HepG2 (cell line): ENCODE results near the gene FPR3. TPM values are rescaled to one million over a fixed set of nuclear protein-coding genes. Genes with fewer than 3 reads are reported as not detected.
A peak's percentile ranks its signal among the peaks of the same experiment; 100 is the strongest.

Experiments
- ATAC-seq: fragments of 200-7000 bp; cut with Tn5 transposase; 3 replicates; pipeline ENCODE4 v1.9.1; 2020; ENCODE audit warnings: mild to moderate bottlenecking, moderate library complexity
- BruUV-seq: library from RNA; stranded (reverse); fragments of 400-500 nt; replicated peaks from 2 replicates; lab custom pipeline; 2021; lab: Mats Ljungman, UMichigan
- CTCF ChIA-PET: fragments of 300-600 bp; formaldehyde crosslinking; extraction: SDS; loops from one replicate; lab custom pipeline; 2021; ENCODE audit warnings: low total read pairs, inconsistent platforms, low intra/inter-chr PET ratio; lab: Yijun Ruan, JAX
- POLR2A ChIA-PET: fragments of 350-600 bp; sonication (Branson Sonifier 250); formaldehyde crosslinking; loops from one replicate; lab custom pipeline; 2020; ENCODE audit warnings: antibody characterized with exemption, inconsistent platforms; lab: Yijun Ruan, JAX
- DNase-seq: peaks from one replicate; pipeline ENCODE4 v3.0.0-alpha.2; 2015; ENCODE audit warnings: low spot score
- FAIRE-seq: peaks from 3 replicates; lab custom pipeline; 2011; peaks lifted over from hg19 to GRCh38; lab: Jason Lieb, UNC
- H2AFZ ChIP-seq: one replicate; pipeline ENCODE4 v1.6.1; 2011; ENCODE audit warnings: low read length, inconsistent platforms
- H3K27ac ChIP-seq: fragments of 300-600 bp; 3 replicates; pipeline ENCODE4 v1.8.0; 2011; ENCODE audit warnings: mixed run types, mild to moderate bottlenecking, mixed read lengths, low read length, inconsistent platforms; ENCODE audit not compliant: insufficient read depth; ENCODE audit errors: extremely low read length
- H3K27me3 ChIP-seq, 2 experiments: fragments of 200-600 bp in 1 of 2; 2 replicates in 1 of 2; 3 replicates in 1 of 2; pipeline versions ENCODE4 v1.6.0 to v1.8.0; 2011; ENCODE audit warnings: low read length in 2 of 2, mild to moderate bottlenecking in 2 of 2, moderate library complexity in 2 of 2, inconsistent platforms in 1 of 2; ENCODE audit not compliant: insufficient read depth in 2 of 2, control insufficient read depth in 1 of 2
- H3K36me3 ChIP-seq, 2 experiments: fragments of 200-600 bp in 1 of 2; replicated peaks in 1 of 2; 2 replicates in 1 of 2; 3 replicates in 1 of 2; pipeline versions ENCODE4 v1.5.1 to v1.8.0; 2011; ENCODE audit warnings: low read length in 2 of 2, inconsistent platforms in 1 of 2; ENCODE audit not compliant: insufficient read depth in 2 of 2, control insufficient read depth in 1 of 2
- H3K4me1 ChIP-seq: 2 replicates; pipeline ENCODE4 v1.5.1; 2012; ENCODE audit warnings: low read length, inconsistent platforms; ENCODE audit not compliant: insufficient read depth
- H3K4me2 ChIP-seq: 2 replicates; pipeline ENCODE4 v1.6.0; 2011; ENCODE audit warnings: low read depth, low read length, inconsistent platforms
- H3K4me3 ChIP-seq, 3 experiments: fragments of 200-600 bp in 1 of 3; sonication (generic), shearing (Covaris generic) in 1 of 3; replicated peaks in 1 of 3; 2 replicates each; pipeline ENCODE4 v1.5.1; 2011 to 2016; ENCODE audit warnings: low read length in 3 of 3, inconsistent platforms in 2 of 3, low read depth in 2 of 3, mild to moderate bottlenecking in 2 of 3, control low read depth in 1 of 3, mixed read lengths in 1 of 3; ENCODE audit not compliant: insufficient read depth in 1 of 3
- H3K79me2 ChIP-seq: one replicate; pipeline ENCODE4 v1.6.1; 2011; ENCODE audit warnings: low read length, inconsistent platforms; ENCODE audit not compliant: insufficient read depth
- H3K9ac ChIP-seq: 2 replicates; pipeline ENCODE4 v1.6.0; 2011; ENCODE audit warnings: mild to moderate bottlenecking, low read depth, low read length, inconsistent platforms; ENCODE audit not compliant: insufficient read depth
- H3K9me3 ChIP-seq: 2 replicates; pipeline ENCODE4 v1.5.1; 2012; ENCODE audit warnings: mild to moderate bottlenecking, low read length
- H4K20me1 ChIP-seq: 2 replicates; pipeline ENCODE4 v1.6.0; 2011; ENCODE audit warnings: inconsistent platforms, mild to moderate bottlenecking, low read length, moderate library complexity; ENCODE audit not compliant: insufficient read depth
- LCORL ChIP-seq, 2 experiments: fragments of 450-650 bp in 1 of 2; sonication (generic) in 1 of 2; formaldehyde crosslinking in 1 of 2; IDR thresholded peaks; 2 replicates each; pipeline versions ENCODE4 v1.5.0 to v1.6.1; 2017 to 2020; ENCODE audit warnings: antibody characterized with exemption in 1 of 2, missing genetic modification reagents in 1 of 2
- MAZ ChIP-seq, 2 experiments: sonication (generic) in 1 of 2; formaldehyde crosslinking in 1 of 2; IDR thresholded peaks; 2 replicates each; pipeline versions ENCODE4 v1.5.0 to v1.6.1; 2012 to 2020; ENCODE audit warnings: low read depth in 2 of 2, mild to moderate bottlenecking in 2 of 2, borderline replicate concordance in 1 of 2, improper control_type of control experiment in 1 of 2, low read length in 1 of 2, missing genetic modification reagents in 1 of 2, moderate library complexity in 1 of 2
- SRSF1 ChIP-seq: fragments of 200-400 bp; formaldehyde crosslinking; optimal IDR thresholded peaks from 2 replicates; pipeline ENCODE3; 2017; ENCODE audit warnings: mild to moderate bottlenecking, low read depth, low read length, moderate library complexity
- TRIM24 ChIP-seq: sonication (generic); formaldehyde crosslinking; IDR thresholded peaks from 2 replicates; pipeline ENCODE4 v1.8.0; 2022; ENCODE audit warnings: mild to moderate bottlenecking, missing genetic modification reagents
- ZNF121 ChIP-seq: sonication (generic); formaldehyde crosslinking; IDR thresholded peaks from 2 replicates; pipeline ENCODE4 v1.5.0; 2020; ENCODE audit warnings: mild to moderate bottlenecking, missing genetic modification reagents
- ZNF619 ChIP-seq: sonication (generic); formaldehyde crosslinking; IDR thresholded peaks from 2 replicates; pipeline ENCODE4 v1.4.0; 2020; ENCODE audit warnings: mild to moderate bottlenecking, missing genetic modification reagents
- ZNF747 ChIP-seq: sonication (generic); formaldehyde crosslinking; IDR thresholded peaks from 2 replicates; pipeline ENCODE4 v1.8.1; 2023; ENCODE audit warnings: missing genetic modification reagents, mild to moderate bottlenecking, borderline replicate concordance
- WGBS: methylation state at CpG from one replicate; pipeline ENCODE4 v1.1.6; 2017; ENCODE audit warnings: low lambda C conversion rate; 5-methylcytosine and 5-hydroxymethylcytosine counted together
- in situ Hi-C: cut with HindIII; loops from 2 replicates; pipeline ENCODE4 v1.10.0; 2017; ENCODE audit warnings: low pct_unique_long_range_greater_than_20kb; ENCODE audit not compliant: extremely low pct_ligation_motif_present
- intact Hi-C: fragments of 100-400 bp; cut with micrococcal nuclease; formaldehyde crosslinking; loops from one replicate; pipeline ENCODE4 v1.10.0; 2022; ENCODE audit not compliant: unreplicated experiment
- polyA plus RNA-seq, 8 experiments: library from polyadenylated mRNA; depleted of rRNA in 3 of 8; stranded (reverse) in 7 of 8; unstranded in 1 of 8; fragments of >200 nt; fragmentation: Illumina TruSeq in 4 of 8; extraction: Trizol in 4 of 8; gene quantifications; 2 replicates each; pipeline versions ENCODE4 v1.2.1 to v1.2.3, GENCODE V29; 2011 to 2016; ENCODE audit warnings: low read depth in 4 of 8, missing spikeins in 1 of 8, mixed read lengths in 1 of 8; ENCODE audit not compliant: insufficient read depth in 1 of 8
- total RNA-seq, 5 experiments: library from RNA; depleted of rRNA; stranded (reverse); fragments of >200 nt; fragmentation: Illumina TruSeq; extraction: Trizol; gene quantifications; 2 replicates each; pipeline ENCODE4 v1.2.3, GENCODE V29; 2016; ENCODE audit warnings: low read depth in 1 of 5
- TF ChIP-seq, protein P1 (sequence below): sonication (generic); formaldehyde crosslinking; IDR thresholded peaks from 2 replicates; pipeline ENCODE4 v1.4.0; 2020; ENCODE audit warnings: missing genetic modification reagents

The FPR3 gene
- total and polyA plus RNA-seq, 2 of the 13 experiments (the other 11 are each of a cell fraction or from before 2014, with no cell fraction given): not detected

GRCh38 chr19:51820831-51821446, 26.0 kb downstream of the FPR3 start:
- ChIA-PET CTCF (no interaction called here), POLR2A (no interaction called here)
- TF ChIP-seq LCORL (IDR thresholded peaks at IDR 0.05) (peak; percentile 63; the same call in 1 of the 2 replicates), LCORL (CRISPR knock-in tag; IDR thresholded peaks at IDR 0.05) (no peak), ZNF747 (CRISPR knock-in tag) (no peak)
- in situ Hi-C loops (no loop called here), intact Hi-C loops (no loop called here)
- H3K79me2 ChIP-seq: no peaks in the 10 kb centered on the region
- no peak overlapping the region for H3K4me3 ChIP-seq
- H3K36me3 ChIP-seq: no peaks in the 10 kb centered on the region
- H3K9me3 ChIP-seq: peaks cover 71% of the 10 kb centered on the region
- ATAC-seq (no peak), DNase-seq (no peak), FAIRE-seq (no peak)
- no peak overlapping the region for H3K4me2 ChIP-seq
- H3K9ac ChIP-seq: no peak overlapping the region
- WGBS: 9% methylated on average over 7 of the region's 7 CpGs
- no peaks in the 10 kb centered on the region for H3K27me3 ChIP-seq
- H4K20me1 ChIP-seq: no peaks in the 10 kb centered on the region
- no peak overlapping the region for H2AFZ ChIP-seq
- H3K27ac ChIP-seq: no peak overlapping the region
- H3K4me1 ChIP-seq: no peaks in the 10 kb centered on the region
- BruUV-seq: no TSS peak

- CTCF ChIA-PET: no interaction called here
Measured at GRCh38 chr19:51821456-51821855, 26.5 kb downstream of the FPR3 start.

More at GRCh38 chr19:51821456-51821855, 26.5 kb downstream of the FPR3 start:
- no peaks in the 10 kb centered on the region for H3K79me2 ChIP-seq
- in situ Hi-C loops: no loop called here
- TF ChIP-seq, protein P1, sequence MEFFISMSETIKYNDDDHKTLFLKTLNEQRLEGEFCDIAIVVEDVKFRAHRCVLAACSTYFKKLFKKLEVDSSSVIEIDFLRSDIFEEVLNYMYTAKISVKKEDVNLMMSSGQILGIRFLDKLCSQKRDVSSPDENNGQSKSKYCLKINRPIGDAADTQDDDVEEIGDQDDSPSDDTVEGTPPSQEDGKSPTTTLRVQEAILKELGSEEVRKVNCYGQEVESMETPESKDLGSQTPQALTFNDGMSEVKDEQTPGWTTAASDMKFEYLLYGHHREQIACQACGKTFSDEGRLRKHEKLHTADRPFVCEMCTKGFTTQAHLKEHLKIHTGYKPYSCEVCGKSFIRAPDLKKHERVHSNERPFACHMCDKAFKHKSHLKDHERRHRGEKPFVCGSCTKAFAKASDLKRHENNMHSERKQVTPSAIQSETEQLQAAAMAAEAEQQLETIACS (CRISPR knock-in tag): no peak
- TF ChIP-seq TRIM24 (CRISPR knock-in tag) (no peak), SRSF1 (no peak), ZNF619 (CRISPR knock-in tag) (no peak), ZNF121 (CRISPR knock-in tag) (no peak), MAZ (IDR thresholded peaks at IDR 0.05; ENCODE audit: borderline replicate concordance, low read depth, low read length) (no peak), MAZ (CRISPR knock-in tag; IDR thresholded peaks at IDR 0.05; ENCODE audit: low read depth) (no peak)
- no peak overlapping the region for H2AFZ ChIP-seq
- H3K27ac ChIP-seq: no peak overlapping the region
- no peak for ATAC-seq
- FAIRE-seq: no peak
- no peaks in the 10 kb centered on the region for H3K36me3 ChIP-seq
- intact Hi-C loops: no loop called here
- POLR2A ChIA-PET: no interaction called here
- no peak overlapping the region for H3K9ac ChIP-seq
- no peaks in the 10 kb centered on the region for H4K20me1 ChIP-seq
- no peak for DNase-seq
- H3K4me1 ChIP-seq: no peaks in the 10 kb centered on the region
- peaks cover 76% of the 10 kb centered on the region for H3K9me3 ChIP-seq
- no peak overlapping the region for H3K4me3 ChIP-seq
- H3K4me2 ChIP-seq: no peak overlapping the region
- no TSS peak for BruUV-seq
- no peaks in the 10 kb centered on the region for H3K27me3 ChIP-seq
- 17% methylated on average over 3 of the region's 3 CpGs for WGBS
